GM19238 (cell line): ENCODE data around the gene TMPRSS13.
"Not testable (repeated sequence)": the region's sequence is repeated elsewhere in the genome, so short reads cannot be mapped to it uniquely, and the experiment has no call there.

ENCODE experiments used
- DNase-seq: peaks from one replicate; pipeline ENCODE4 v3.0.0; 2011; ENCODE audit warnings: low spot score; ENCODE audit not compliant: insufficient read length

The TMPRSS13 gene

DNA sequence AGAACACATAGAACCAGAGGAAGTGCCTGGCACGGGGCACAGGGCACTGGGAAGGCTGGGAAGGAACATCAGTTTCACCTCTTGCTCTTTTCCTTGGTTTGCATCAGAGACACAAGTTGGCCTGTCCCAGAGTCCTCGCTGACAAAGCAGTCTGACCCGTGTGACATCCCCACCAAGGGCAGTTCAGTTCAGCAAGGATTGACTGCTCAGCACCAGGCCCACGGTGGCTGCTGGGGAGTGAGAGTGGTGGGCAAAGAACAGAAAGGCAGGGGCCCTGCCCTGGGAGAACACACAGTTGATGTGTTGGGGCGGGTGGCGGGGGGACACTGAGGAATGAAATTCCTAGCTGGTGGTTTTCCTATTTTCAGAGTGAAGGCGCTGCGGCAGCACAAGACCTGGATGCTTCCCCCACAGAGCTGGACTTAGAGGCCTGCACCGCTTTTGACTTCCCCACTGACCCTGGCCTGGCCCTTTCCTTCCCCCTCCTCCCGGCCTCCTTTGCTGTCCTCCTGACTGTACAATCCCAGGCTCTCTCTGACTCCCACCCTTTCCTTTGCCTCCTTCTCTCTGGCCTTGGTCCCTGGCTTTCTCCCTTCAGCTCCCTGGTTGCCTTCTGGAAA is 2.2 kb upstream of the TMPRSS13 start:
- no peak for DNase-seq

DNA sequence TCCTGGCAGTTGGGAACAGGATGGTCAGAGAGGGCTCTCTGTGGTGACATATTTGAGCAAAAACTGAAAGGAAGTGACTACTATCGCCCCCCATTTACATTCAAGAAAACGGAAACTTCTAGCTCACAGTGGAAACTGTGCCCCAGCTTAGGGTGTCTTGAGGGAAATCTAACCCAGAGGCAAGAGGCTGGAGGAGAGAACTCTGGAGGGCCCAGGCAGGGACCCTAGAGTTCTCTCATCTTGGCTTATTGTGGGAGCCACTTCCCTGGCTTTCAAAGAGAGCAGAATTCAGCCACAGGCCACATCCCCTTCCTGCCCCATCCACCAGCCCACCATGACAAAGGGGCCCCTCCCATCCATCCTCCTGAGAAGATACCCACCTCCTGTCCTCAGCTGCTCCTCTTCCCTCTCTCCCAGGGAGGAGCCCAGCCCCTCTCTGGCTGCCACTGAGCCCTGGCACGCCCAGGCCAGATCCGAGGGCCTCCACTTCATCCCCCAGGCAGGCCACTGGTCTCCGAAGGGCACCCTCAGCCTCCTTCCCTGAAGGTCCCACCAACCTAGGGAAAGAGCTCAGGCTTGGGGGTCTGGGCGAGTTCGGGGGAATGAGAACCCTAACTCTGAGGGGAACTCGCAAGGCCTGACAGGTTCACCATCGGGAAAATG is 1.6 kb upstream of the TMPRSS13 start:
- DNase-seq = no peak

DNA sequence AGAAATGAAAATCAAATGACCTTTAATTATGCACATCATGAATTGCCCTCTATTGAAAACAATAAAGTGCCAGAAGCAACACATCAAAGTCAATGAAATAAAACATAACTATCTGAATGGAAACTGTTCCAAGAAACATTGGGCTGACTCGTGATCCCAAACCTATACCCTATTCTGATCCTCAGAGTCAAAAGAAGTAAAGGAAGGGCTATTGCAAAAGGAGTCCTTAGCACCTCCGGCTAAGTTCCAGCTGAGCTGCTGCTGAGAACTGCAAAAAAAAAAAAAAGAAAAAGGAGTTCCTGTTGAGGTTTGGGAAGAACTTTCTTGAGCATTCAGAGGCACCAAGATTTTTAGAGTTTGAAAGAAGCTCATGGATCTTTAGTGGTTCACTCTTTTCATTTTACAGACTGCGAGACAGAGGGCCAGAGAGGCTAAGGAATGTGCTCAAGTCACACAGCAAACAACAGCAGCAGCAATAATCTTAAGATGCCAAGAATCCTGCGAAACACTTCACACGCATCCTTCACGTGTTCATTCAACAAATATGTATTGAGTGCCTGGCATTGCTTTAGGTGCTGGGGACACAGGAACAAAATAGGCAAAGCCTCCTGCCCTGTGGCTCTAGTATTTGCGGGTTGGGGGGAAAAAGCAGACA is 841 bp upstream of the TMPRSS13 start:
- DNase-seq = no peak

DNA sequence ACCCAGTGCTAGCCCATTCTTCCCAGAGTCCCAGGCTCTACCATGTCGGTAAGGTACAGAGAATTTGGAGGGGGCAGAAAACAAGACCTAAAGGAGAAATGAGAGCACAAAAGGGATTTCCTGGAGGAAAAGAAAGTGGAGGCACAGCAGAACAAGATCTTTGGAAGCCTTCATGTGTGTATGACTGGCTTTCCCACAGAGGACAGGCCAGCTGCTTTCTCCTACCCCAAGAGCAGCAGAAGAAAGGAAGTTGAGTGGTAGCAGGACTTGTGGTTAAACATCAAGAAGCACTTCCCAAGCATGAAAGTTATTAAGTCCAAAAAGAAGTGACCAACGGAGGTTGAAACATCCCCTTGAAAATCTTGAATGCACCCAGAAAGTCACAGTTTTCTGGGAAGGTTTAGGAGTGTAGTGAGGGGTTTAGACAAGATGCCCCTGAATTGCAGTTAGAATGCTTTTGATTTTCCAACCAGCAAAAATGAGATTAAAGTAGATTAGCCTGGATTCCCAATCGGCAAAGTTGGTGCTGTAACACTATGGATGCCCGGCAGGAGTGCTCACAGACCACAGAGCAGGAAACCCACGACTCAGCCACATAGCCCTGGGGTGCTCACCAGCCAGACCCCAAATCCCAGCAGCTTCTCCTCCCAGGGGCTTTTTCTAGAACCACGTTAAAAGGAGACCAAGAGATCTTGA is 608 bp downstream of the TMPRSS13 start:
- DNase-seq = no peak

DNA sequence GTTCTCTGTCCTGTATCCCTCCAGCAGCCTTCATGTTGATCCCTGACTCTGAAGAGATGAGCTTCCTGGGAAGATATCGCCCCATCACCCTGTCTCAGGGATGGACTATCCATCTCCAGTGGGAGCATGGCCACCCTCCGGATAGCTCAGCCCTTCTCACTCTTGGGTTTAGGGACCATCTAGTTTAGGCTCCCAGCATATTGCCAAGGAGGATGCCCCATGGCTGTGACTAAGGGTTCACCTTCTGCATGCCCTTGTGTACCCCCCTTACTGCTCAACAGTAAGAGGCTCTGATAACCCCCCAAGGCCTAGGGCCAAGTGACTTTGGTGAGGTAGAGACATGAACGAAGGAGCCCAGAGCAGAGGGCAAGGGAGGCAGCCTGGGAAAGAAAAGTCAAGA is 1.3 kb downstream of the TMPRSS13 start:
- no peak for DNase-seq

DNA sequence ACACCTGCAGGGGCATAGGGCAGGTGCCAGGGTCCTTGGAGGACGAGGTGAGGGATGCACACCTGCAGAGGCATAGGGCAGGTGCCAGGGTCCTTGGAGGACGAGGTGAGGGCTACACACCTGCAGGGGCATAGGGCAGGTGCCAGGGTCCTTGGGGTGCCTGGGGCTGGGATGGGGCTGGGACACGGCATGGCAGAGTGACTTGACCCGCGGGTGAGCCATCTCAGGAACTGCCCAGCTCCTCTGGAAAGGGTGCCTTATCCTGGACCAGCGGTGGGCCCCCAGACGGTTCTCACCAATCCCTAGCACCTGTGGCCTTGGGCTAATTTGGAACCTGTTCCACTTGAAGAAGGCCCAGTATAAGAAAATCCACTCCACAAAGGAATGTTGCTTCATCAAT is 3.0 kb downstream of the TMPRSS13 start:
- not testable (repeated sequence) for DNase-seq

DNA sequence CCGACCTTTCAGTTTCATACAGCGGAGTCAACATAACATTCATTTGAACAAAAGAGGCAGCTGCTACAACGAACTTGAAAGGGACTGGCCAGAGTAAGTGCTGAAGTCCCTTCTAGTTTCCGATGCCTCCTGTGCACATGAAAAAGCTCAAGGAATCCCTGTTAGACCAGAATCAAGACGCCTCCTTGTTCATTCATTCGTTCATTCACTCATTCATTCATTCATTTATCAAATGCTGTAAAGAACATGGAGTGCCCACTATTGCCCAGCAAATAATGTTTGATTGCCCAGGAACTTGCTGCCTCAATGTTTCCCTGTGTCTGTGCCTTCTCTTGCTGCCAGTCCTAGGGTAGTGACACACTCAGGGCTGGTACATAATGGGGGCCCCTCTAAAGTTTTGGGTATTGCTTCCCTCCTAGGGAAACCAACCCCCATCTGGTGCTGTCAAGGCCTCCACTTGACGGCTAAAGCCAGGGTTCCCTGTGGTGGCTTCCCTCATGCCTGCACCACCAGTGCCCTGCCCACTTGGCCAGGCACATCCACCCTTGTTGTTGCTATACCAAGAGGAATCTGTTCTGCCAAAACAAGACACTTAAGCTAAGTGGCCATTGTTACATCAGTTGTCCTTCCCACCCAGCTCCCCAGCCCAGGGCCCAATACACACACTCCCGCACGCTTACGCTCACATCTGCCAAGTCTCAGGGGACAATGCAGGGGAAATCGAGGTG is 3.8 kb downstream of the TMPRSS13 start:
- DNase-seq = no peak

DNA sequence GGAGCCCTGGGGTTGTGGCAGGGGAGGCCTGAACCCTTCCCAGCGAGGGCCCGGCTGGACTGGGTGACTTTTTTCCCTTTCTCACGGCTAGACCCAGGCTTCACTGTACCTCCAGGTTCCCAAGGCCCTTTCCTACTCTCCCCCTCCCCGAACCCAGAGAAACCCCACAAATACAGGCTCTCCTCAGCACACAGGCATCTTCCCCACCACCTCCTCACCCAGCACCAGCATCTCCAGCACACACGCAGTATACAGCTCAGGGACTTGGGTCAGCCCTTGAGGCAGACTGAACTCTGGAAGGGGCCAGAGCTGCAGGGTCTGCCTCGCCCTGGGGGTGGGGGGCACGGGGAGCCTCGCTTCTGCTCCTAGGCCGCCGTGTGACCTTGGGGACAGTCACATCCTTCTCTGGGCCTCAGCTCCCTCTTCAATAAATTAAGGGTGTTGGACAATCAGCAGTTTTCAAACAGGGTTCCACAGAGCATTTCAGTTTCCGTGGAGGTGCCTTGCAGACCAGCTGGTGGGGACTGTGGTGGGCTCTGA is 4.5 kb downstream of the TMPRSS13 start:
- no peak for DNase-seq

DNA sequence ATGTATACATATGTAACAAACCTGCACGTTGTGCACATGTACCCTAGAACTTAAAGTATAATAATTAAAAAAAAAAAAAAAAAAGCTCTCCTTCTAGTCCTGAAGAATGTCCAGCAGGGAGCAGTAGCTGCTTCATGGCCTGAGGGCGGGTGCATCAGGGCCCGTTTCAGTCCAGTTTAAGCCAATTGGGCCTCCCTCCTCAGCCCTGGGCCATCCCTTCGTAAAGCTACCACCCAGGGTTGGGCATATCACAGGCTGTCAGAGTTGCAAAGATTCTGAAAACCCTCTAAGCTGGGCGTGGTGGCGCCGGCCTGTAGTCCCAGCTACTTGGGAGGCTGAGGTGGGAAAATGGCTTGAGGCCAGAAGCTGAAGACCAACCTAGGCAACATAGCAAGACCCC is 5.4 kb downstream of the TMPRSS13 start:
- no peak for DNase-seq

DNA sequence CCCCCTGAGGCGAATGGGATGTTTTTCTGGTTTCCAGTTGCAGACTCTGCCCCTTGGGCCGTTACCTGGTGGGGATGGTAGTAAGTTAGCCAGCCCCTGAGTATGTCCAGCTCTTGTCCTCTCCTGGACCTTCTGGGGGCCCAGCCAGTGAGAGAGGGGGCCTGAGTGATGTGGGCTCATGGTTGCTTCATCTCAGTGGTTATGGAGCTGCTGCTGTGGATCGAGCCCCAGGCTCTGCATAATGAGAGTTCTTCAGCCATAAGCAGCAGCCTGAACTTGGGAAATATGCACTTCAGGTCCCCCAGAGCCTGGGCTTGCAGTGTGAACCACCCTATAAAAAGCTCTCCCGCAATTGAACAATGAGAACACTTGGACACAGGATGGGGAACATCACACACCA is 5.9 kb downstream of the TMPRSS13 start:
- DNase-seq = no peak

DNA sequence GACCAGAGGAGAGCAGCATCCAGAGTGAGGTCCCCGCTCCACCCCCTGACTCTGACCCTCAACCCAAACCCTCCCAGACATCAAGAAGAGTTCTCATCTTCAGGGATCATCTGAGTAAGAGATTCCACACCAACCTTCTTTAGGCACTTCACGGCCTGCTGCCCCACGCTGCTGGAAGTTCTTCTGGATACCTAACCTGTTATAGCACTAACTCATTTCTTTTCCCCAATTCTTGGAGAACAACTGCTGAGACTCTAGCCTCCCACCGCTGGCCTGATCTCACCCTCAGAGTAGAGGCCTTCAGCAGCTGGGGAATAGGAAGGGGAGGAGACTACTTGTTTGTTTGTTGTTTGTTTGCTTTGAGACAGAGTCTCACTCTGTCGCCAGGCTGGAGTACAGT is 7.3 kb downstream of the TMPRSS13 start:
- no peak for DNase-seq

DNA sequence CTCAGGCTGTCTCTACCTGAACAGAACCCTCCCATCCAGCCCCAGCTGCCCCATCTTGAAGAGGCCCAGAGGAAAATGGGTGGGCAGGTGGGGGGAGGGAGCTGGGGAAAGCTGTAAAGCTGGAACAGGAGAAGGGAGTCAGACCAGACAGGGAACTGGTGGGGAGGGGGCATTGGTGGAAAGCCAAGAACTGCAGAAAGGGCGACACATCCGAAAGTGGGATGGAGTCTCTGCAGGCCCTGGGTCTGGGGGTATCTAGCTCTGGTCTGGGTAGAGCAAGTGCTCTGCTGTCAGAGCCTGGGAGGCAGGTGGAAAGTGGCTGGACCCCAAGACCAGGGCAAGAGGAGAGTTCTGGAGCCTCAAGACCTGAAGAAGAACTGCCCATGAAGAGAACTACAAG is 7.7 kb downstream of the TMPRSS13 start:
- no peak for DNase-seq

DNA sequence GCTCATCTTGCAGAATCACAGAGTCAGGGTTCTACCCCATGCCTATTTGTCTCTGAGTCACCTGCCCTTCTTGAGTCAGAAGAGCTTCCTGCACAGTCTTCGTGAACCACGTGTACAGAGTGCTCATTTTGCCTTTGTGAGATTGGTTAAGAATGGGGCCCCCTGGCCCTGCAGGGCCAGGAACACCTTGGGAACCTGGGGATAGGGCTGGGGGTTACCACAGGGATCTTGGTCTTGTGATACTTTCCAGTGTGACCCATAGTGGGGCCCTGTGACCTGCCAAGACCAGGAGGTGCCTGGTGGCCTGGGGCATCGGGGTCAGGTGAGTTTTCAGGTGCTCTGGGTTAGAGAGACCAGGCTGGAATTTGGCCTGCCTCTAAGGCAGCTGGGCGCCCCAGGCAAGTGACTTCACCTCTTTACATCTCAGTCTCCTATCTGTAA is 9.4 kb downstream of the TMPRSS13 start:
- no peak for DNase-seq

DNA sequence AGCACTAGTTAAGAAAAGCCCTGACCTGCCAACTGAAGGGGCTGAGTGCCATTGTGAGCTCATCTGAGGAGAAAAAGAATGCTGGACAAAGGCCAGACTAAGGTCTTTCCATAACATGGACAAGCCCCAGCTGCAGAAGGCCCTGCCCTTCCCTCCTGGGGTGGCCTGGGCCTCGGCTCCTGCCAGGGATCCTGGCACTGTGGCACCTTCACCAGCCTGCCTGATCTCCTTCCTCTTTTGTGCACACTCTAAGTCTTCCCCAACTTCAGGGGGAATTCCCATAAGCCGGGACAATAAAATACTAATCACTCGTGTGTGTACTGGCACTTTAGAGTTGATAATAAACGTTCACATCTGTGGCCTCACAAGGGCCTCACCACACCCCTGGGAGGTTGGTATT is 9.9 kb downstream of the TMPRSS13 start:
- no peak for DNase-seq

DNA sequence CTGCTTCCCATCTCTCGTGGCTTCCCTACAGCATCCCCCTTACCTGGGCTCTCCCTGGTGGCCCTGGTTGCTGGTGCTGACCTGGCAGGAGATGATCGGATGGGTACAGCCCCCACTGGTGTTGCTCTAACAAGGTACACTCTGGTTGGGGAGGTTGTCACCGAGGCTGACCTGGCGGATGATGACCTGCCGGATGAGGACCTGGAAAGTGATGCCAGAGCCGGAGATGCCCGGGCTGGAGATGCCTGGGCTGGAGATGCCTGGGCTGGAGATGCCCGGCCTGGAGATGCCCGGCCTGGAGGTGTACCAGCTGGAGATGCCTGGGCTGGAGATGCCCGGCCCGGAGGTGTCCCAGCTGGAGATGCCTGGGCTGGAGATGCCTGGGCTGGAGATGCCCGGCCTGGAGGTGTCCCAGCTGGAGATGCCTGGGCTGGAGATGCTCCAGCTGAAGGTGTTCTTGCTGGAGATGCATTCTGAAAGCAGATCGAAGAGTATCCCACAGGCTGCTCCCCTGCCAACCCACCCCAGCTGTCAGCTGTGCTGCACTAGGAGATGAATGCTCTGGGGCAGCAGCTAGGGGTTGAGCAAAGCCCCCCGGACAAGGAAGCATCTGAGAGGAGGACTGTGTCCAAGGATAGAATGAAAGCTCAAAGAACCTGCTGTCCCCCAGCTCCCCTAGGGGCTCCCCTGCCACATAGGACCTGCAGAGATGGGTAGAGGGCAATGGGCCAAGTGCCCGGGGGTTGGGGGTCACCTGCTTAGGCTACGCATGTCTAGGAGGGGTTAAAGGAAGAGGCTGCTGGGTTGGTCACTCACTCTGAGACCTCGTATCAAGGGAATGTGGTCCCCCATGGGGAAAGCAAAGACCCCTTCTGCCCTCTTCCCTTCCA is 10.6 kb downstream of the TMPRSS13 start:
- no peak for DNase-seq

DNA sequence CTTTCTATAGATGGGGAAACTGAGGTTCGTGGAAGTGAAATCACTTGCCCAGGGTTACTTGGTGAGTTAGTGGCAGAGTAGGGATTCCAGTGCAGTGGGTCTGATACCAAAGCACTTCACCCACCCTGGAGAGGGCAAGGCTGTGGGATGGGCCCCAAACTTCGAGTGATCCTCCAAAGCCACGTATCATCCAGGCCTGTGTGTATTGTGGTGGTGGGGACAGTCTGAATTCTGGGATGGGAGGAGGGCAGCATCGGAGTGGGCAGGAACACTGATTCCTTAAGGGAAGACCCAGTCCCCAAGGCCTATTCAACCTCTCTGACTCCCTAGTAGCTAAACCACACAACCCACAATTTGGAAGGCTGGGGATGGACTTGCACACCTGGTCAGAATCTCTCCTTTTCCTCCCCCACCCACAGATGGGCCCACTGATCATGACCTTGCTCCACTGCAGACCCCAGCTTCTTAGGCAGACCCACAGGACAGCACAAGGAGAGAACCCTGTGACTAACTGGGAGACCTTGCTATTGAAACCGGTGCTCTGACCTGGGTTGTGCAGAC is 11.5 kb downstream of the TMPRSS13 start:
- DNase-seq = no peak

DNA sequence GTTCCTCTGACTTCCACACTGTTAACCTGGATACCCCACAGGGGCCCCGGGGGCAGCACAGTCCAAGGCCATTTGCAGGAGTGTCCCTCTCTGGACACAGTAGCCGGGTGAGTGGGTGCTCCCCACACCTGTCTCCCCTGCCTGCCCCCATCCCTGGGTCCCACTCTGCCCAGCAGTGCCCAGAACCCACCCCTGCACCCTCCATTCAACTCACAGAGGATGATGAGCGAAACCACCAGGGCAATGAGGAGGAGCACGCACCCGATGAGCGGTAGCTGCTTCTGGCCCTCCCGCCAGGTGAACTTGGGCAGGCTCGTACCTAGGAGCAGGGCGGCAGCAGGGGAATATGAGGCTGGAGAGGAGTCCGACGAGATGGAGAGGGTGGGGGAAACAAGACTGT is 12.2 kb downstream of the TMPRSS13 start:
- DNase-seq = no peak

DNA sequence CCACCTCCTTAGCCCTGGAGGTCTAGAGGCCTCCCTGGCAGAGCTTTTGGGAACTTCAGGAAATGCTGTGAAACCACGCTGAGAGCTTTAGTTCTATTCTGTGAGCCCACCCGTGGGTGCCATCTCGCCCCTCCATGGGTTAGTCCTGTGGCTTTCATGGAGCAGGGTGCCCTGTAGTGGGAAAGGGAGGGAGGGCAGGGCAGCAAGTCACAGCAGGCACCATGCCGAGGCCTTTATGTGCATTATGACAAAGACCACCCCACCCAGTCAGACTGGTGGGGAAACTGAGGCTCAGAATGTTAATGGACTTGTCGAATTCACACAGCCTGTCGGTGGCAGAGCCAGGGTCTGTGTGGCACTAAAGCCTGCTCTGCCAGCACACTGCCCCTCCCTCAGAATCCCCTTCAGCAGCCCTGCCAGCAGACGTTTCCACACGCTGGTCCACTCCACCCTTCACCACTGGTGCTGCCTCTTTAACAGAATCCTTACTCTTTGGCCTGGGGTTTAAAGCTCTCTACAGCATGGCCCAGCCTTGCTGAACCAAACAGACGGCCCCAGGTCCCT is 13.4 kb downstream of the TMPRSS13 start:
- DNase-seq = no peak

DNA sequence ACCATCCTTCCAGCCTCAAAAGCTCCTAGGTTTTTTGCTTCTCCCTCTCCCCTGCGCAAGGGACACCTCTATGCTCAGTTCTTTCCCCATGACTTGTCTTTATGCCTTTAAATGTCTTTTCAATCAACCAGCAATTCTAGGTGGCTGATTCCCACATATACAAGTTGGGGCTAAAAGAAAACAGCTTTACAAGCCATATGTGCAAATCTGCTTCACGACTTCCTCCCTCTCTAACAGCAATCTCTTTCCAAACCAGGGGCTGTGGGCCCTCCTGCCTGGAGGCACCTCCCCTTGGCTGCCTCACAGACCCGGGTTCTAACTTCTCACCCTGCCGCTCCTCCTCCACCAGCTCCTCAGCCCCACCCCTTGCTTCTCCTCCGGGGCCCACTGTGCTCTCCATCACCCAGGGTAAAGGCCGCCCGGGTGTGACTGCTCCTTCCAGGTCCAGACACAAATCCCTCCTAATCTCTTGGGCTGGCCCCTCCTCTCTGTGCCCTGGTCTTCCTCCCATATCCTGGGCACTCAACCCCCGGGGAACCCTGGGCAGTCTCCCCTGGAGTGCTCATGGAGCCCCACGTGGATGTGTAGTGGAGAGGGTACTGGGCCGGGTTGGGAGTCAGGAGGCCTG is 14.1 kb downstream of the TMPRSS13 start:
- no peak for DNase-seq
